Coronary artery (tissue), 2 donors: ENCODE data around the gene ELL.
A peak's percentile ranks its signal among the peaks of the same experiment; 100 is the strongest.

ENCODE experiments used
- DNase-seq: peaks from one replicate; pipeline ENCODE4 v3.0.0-alpha.2; 2017; ENCODE audit warnings: low spot score
- H3K27ac ChIP-seq, 2 donors: fragments of 200-600 bp; sonication (generic); one replicate each; pipeline ENCODE4 v1.5.1; 2016 to 2019
- H3K4me3 ChIP-seq: fragments of 200-600 bp; sonication (generic); 2 replicates; pipeline ENCODE4 v1.5.1; 2016; ENCODE audit warnings: mild to moderate bottlenecking, moderate library complexity
- CTCF ChIP-seq: fragments of 200-600 bp; sonication (generic); IDR thresholded peaks from one replicate; pipeline ENCODE4 v1.5.1; 2019; ENCODE audit warnings: antibody characterized with exemption

Gene ELL

GRCh38 chr19:18521692-18522123, at the start of gene ELL:
Gene ELL (minus strand): TSS chr19:18522070. CDS start chr19:18522055, 15 bp downstream.
- no peak for DNase-seq
- no peak for TF ChIP-seq CTCF

GRCh38 chr19:18568367-18568766, 46.5 kb upstream of the ELL start:
- no peak for TF ChIP-seq CTCF
- H3K4me3 ChIP-seq: no peak overlapping the region
- no peak overlapping the region for H3K27ac ChIP-seq
- DNase-seq: no peak

More at GRCh38 chr19:18521692-18522123, at the start of gene ELL:
- H3K27ac ChIP-seq: peak within 1 kb of the TSS; percentile 97 to 98
- peak within 1 kb of the TSS; percentile 93 for H3K4me3 ChIP-seq

GRCh38 chr19:18566953-18567352, 45.1 kb upstream of the ELL start:
- DNase-seq: no peak
- Histone ChIP-seq H3K4me3 (no peak overlapping the region), H3K27ac (no peak overlapping the region)
- TF ChIP-seq CTCF: no peak

- peak; percentile 88 for DNase-seq
- TF ChIP-seq CTCF: no peak
- Histone ChIP-seq H3K4me3 (peak overlapping the region; percentile 48), H3K27ac (peak overlapping the region; percentile 89 to 95)
Measured at GRCh38 chr19:18562086-18562485, 40.2 kb upstream of the ELL start.

- TF ChIP-seq CTCF: no peak
- H3K27ac ChIP-seq: peak overlapping the region; percentile 89 to 95
- H3K4me3 ChIP-seq: no peak overlapping the region
- no peak for DNase-seq
Measured at GRCh38 chr19:18559685-18560084, 37.8 kb upstream of the ELL start.

GRCh38 chr19:18558604-18559003, 36.7 kb upstream of the ELL start:
- peak overlapping the region; percentile 99 to 100 for H3K27ac ChIP-seq
- no peak for TF ChIP-seq CTCF
- peak overlapping the region; percentile 88 for H3K4me3 ChIP-seq
- no peak for DNase-seq

- Histone ChIP-seq H3K4me3 (peak overlapping the region; percentile 88), H3K27ac (peak overlapping the region; percentile 99 to 100)
- no peak for TF ChIP-seq CTCF
- no peak for DNase-seq
Measured at GRCh38 chr19:18558202-18558555, 36.3 kb upstream of the ELL start.
